GM10266 (cell line): ENCODE results near the gene MTHFD2L.
"Not testable (repeated sequence)": the region's sequence is repeated elsewhere in the genome, so short reads cannot be mapped to it uniquely, and the experiment has no call there.

ENCODE experiments used
- DNase-seq: peaks from one replicate; pipeline ENCODE4 v3.0.0; 2012; ENCODE audit errors: extremely low spot score
- CTCF ChIP-seq: IDR thresholded peaks from 2 replicates; pipeline ENCODE4 v1.5.1; 2012; ENCODE audit warnings: mild to moderate bottlenecking, low read depth; ENCODE audit not compliant: control insufficient read depth, insufficient read depth; ENCODE audit errors: missing control alignments

The MTHFD2L gene

GRCh38 chr4:74206088-74206825 is 48.3 kb downstream of the MTHFD2L start:
- no peak for TF ChIP-seq CTCF
- DNase-seq, result peak; percentile 15

GRCh38 chr4:74214457-74215159 is 56.7 kb downstream of the MTHFD2L start:
- not testable (repeated sequence) for DNase-seq

GRCh38 chr4:74215236-74215635 is 57.3 kb downstream of the MTHFD2L start:
- DNase-seq, result not testable (repeated sequence)

GRCh38 chr4:74217365-74217764 is 59.4 kb downstream of the MTHFD2L start:
- TF ChIP-seq CTCF, result no peak
- DNase-seq, result no peak

GRCh38 chr4:74218201-74218600 is 60.3 kb downstream of the MTHFD2L start:
- DNase-seq, result no peak
- no peak for TF ChIP-seq CTCF

GRCh38 chr4:74219240-74219639 is 61.3 kb downstream of the MTHFD2L start:
- DNase-seq, result no peak
- no peak for TF ChIP-seq CTCF

GRCh38 chr4:74223098-74223497 is 65.2 kb downstream of the MTHFD2L start:
- TF ChIP-seq CTCF, result no peak
- DNase-seq, result no peak

- no peak for DNase-seq
These were observed 65.9 kb downstream of the MTHFD2L start for GRCh38 chr4:74223801-74224200.

More at GRCh38 chr4:74223801-74224200, 65.9 kb downstream of the MTHFD2L start:
- TF ChIP-seq CTCF, result no peak
